GM10847 (cell line): ENCODE measurements around the gene AFF1.

Experiments used
- POLR2A ChIP-seq: IDR thresholded peaks from 2 replicates; pipeline ENCODE4 v1.6.1; 2011; ENCODE audit not compliant: insufficient read length; ENCODE audit errors: extremely low read depth

AFF1 gene

GRCh38 chr4:86980230-86980629, 45.4 kb downstream of the AFF1 start:
- TF ChIP-seq POLR2A = no peak

GRCh38 chr4:86981789-86982188, 47.0 kb downstream of the AFF1 start:
- TF ChIP-seq POLR2A = no peak

GRCh38 chr4:86990510-86990909, 55.7 kb downstream of the AFF1 start:
- TF ChIP-seq POLR2A = no peak

- no peak for TF ChIP-seq POLR2A
Observed at GRCh38 chr4:86991994-86992393, 57.2 kb downstream of the AFF1 start.

GRCh38 chr4:86993909-86994681, 59.3 kb downstream of the AFF1 start:
- TF ChIP-seq POLR2A = no peak

GRCh38 chr4:86994686-86995085, 59.9 kb downstream of the AFF1 start:
- no peak for TF ChIP-seq POLR2A

- no peak for TF ChIP-seq POLR2A
Observed at GRCh38 chr4:86999136-86999643, 64.4 kb downstream of the AFF1 start.

GRCh38 chr4:87002682-87003043, 67.9 kb downstream of the AFF1 start:
- TF ChIP-seq POLR2A = no peak

- TF ChIP-seq POLR2A = no peak
Observed at GRCh38 chr4:87003266-87003665, 68.5 kb downstream of the AFF1 start.

- no peak for TF ChIP-seq POLR2A
Observed at GRCh38 chr4:87005369-87005689, 70.5 kb downstream of the AFF1 start.

GRCh38 chr4:87005690-87006425, 71.0 kb downstream of the AFF1 start:
- TF ChIP-seq POLR2A = no peak

GRCh38 chr4:87006426-87006675, 71.5 kb downstream of the AFF1 start:
- TF ChIP-seq POLR2A = no peak

GRCh38 chr4:87006676-87007527, 72.1 kb downstream of the AFF1 start:
- peak; percentile 99 for TF ChIP-seq POLR2A

GRCh38 chr4:87007528-87008446, 73.0 kb downstream of the AFF1 start:
- no peak for TF ChIP-seq POLR2A

- TF ChIP-seq POLR2A = no peak
Observed at GRCh38 chr4:87009095-87009648, 74.4 kb downstream of the AFF1 start.
